Adrenal gland (tissue), 12 donors: Measurements from ENCODE around the gene IFNGR1. TPM values are rescaled to one million over a fixed set of nuclear protein-coding genes. Genes with fewer than 3 reads are reported as not detected.

Experiments
- DNase-seq, 7 donors: peaks; one replicate each; pipeline ENCODE4 v3.0.0-alpha.2; 2019 to 2020
- H3K27ac ChIP-seq, 5 donors: fragments of 200-600 bp; sonication (generic) in 4 of 5; 1 replicate in 3 of 5; 2 replicates in 2 of 5; pipeline versions ENCODE4 v1.5.1 to v1.8.0; 2016 to 2020; ENCODE audit warnings: mild to moderate bottlenecking in 1 of 5
- H3K27me3 ChIP-seq: fragments of 200-600 bp; 2 replicates; pipeline ENCODE4 v1.8.0; 2021
- H3K36me3 ChIP-seq, 2 donors: fragments of 200-600 bp; replicated peaks in 1 of 2; 1 replicate in 1 of 2; 2 replicates in 1 of 2; pipeline versions ENCODE4 v1.5.1 to v1.8.0; 2018 to 2022
- H3K4me1 ChIP-seq, 2 donors: fragments of 200-600 bp; replicated peaks in 1 of 2; 1 replicate in 1 of 2; 2 replicates in 1 of 2; pipeline versions ENCODE4 v1.5.1 to v1.8.0; 2018 to 2021
- H3K4me3 ChIP-seq, 4 donors: fragments of 200-600 bp; sonication (generic) in 3 of 4; one replicate each; pipeline ENCODE4 v1.5.1; 2016 to 2018
- H3K9me3 ChIP-seq, 3 donors: fragments of 200-600 bp; sonication (generic) in 1 of 3; replicated peaks in 1 of 3; 1 replicate in 2 of 3; 2 replicates in 1 of 3; pipeline versions ENCODE4 v1.5.1 to v1.8.0; 2016 to 2021
- CTCF ChIP-seq, 6 experiments: fragments of 450-650 bp in 4 of 6; fragments of 200-600 bp in 2 of 6; sonication (generic) in 1 of 6; IDR thresholded peaks; 1 replicate in 5 of 6; 2 replicates in 1 of 6; pipeline versions ENCODE4 v1.5.1 to v1.8.0; 2016 to 2021; ENCODE audit warnings: antibody characterized with exemption in 6 of 6, mild to moderate bottlenecking in 2 of 6, moderate library complexity in 1 of 6
- POLR2A ChIP-seq, 2 donors: fragments of 450-650 bp; IDR thresholded peaks; one replicate each; pipeline ENCODE4 v1.6.1; 2017; ENCODE audit warnings: antibody characterized with exemption in 2 of 2, mild to moderate bottlenecking in 2 of 2, moderate library complexity in 1 of 2
- WGBS, 4 donors: extraction: QIAGEN DNeasy Blood & Tissue Kit in 2 of 4; methylation state at CpG; one replicate each; pipeline versions ENCODE4 v1.1.5 to v1.1.7; 2013 to 2017; 5-methylcytosine and 5-hydroxymethylcytosine counted together
- intact Hi-C, 2 donors: fragments of 100-400 bp; cut with DNase I; formaldehyde crosslinking; loops; one replicate each; pipeline versions ENCODE4 v1.14.1 to v1.15.0; 2022 to 2023
- polyA plus RNA-seq, 3 donors: library from polyadenylated mRNA; stranded (reverse); fragments of 200-250 nt in 2 of 3; fragments of 350-450 nt in 1 of 3; fragmentation: Illumina TruSeq in 1 of 3; extraction: RNeasy Lipid Tissue Mini Kit (QIAGEN cat#74804) in 1 of 3; gene quantifications; one replicate each; pipeline ENCODE4 v1.2.3, GENCODE V29; 2013 to 2014
- total RNA-seq, 9 donors: library from RNA; depleted of rRNA in 4 of 9; stranded (reverse); fragments of >200 nt in 4 of 9; fragments of 120-200 nt in 1 of 9; fragmentation: NEBNext Ultra II Directional in 1 of 9; extraction: Animal tissue kit (Norgen Biotek cat#: 25700) in 1 of 9; gene quantifications; one replicate each; pipeline versions ENCODE4 v1.1.0 to v1.2.4, GENCODE V29; 2013 to 2023
- donor health status: healthy with polysubstance abuse.
- donor health status: Bipolar disorder and iron deficiency.
- donor health status: DM: yes; HTN: yes; CAD: no.
- donor health status: DM: no; HTN: no; CAD: no.
- donor health status: DM: no; HTN: no; CAD: no.
- donor health status: DM: yes; HTN: yes; CAD: no.

IFNGR1 gene
- total and polyA plus RNA-seq, 12 donors: 55.5 to 110 (median 69.9) TPM

GRCh38 chr6:137197684-137198645 is 21.2 kb downstream of the IFNGR1 start:
- Histone ChIP-seq H3K27ac (no peak overlapping the region), H3K4me3 (no peak overlapping the region), H3K4me1 (peaks cover 0 to 11% of the 10 kb centered on the region in 2 donors), H3K36me3 (peaks cover 0 to 43% of the 10 kb centered on the region in 2 donors), H3K9me3 (no peaks in the 10 kb centered on the region), H3K27me3 (no peaks in the 10 kb centered on the region)
- intact Hi-C loops: no loop called here
- 96 to 97% (median 97%) methylated on average over 11 of the region's 11 CpGs for WGBS, 4 donors
- TF ChIP-seq CTCF (IDR thresholded peaks at IDR 0.05): no peak
- no peak for TF ChIP-seq POLR2A (IDR thresholded peaks at IDR 0.05)
- DNase-seq: no peak

DNA sequence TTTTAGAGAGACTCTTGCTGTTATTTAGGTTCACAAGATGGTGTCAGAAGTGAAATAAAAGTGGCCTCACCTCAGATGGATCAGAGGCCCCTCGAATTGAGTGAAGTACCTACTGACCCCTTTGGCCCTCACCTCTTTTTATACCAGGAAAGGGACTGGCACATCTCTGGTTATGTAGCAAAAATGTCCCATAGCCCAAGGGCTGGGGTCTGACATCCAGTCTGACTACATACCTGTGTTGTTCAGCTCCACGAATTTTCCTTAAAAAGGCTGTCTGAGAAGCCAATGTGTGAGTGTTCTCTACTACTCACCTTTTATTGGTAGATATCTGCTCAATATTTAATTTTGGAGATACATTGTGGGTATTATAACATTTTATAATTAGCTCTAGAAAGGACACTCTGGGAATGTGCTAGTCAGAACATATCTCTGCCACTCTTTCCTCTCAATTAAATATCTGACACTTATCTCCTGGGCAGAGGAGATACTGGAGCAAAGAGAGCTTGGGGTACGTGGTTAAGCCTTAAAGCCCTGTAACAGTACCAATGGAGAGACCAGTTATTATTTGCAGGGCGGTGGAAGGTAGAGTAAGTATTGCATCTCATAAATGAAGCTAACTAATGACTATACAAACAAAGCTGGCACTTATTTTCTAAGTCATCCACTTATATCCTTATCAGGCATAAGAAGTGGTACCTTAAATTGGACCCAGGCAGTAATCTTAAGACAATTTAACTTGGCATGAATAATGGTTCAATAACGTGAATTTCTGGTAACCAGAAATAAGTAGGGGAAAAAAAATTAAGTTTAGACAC is 25.7 kb downstream of the IFNGR1 start:
- H3K27me3 ChIP-seq: no peaks in the 10 kb centered on the region
- intact Hi-C loops: no loop called here
- 73 to 80% (median 78%) methylated on average over 5 of the region's 5 CpGs for WGBS, 4 donors

GRCh38 chr6:137192821-137193220 is 26.4 kb downstream of the IFNGR1 start:
- Histone ChIP-seq H3K27ac (no peak overlapping the region), H3K4me1 (peaks cover 0 to 15% of the 10 kb centered on the region in 2 donors), H3K9me3 (peaks cover 0 to 9% (median 0%) of the 10 kb centered on the region in 3 donors), H3K4me3 (no peak overlapping the region), H3K36me3 (peaks cover 0 to 5% of the 10 kb centered on the region in 2 donors), H3K27me3 (no peaks in the 10 kb centered on the region)
- intact Hi-C loops: no loop called here
- TF ChIP-seq POLR2A (IDR thresholded peaks at IDR 0.05) (no peak), CTCF (IDR thresholded peaks at IDR 0.05) (no peak)
- WGBS, 4 donors: 82 to 87% (median 86%) methylated on average over 4 of the region's 4 CpGs
- no peak for DNase-seq

More for the DNA sequence above, 25.7 kb downstream of the IFNGR1 start:
- Histone ChIP-seq H3K4me1 (peaks cover 0 to 15% of the 10 kb centered on the region in 2 donors), H3K27ac (no peak overlapping the region), H3K4me3 (no peak overlapping the region), H3K36me3 (peaks cover 0 to 11% of the 10 kb centered on the region in 2 donors), H3K9me3 (peaks cover 0 to 4% (median 0%) of the 10 kb centered on the region in 3 donors)
- no peak for TF ChIP-seq POLR2A (IDR thresholded peaks at IDR 0.05)
- no peak for TF ChIP-seq CTCF (IDR thresholded peaks at IDR 0.05)
- no peak for DNase-seq

DNA sequence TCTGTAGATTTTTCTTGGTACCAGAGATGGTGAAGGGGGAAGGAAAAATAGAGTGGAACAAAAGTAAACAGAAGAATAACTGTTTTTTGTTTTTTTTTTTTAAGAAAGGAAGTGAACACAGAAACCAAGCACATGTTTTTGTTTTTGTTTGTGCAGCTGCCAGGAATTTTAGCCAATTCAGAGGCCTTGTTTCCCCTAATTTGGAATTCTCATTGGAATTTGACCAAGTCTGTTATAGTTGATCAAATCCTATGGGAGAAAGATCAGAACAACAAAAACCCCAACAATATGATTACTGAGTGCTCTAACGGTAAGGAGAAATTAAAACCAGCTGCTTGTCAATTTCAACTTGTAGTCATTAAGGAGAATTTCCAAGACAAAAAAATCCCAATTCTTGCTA is 27.5 kb downstream of the IFNGR1 start:
- no peak for TF ChIP-seq CTCF (IDR thresholded peaks at IDR 0.05)
- 50 to 67% (median 64%) methylated on average over 1 of the region's 1 CpG for WGBS, 4 donors
- intact Hi-C loops: no loop called here
- DNase-seq: no peak
- Histone ChIP-seq H3K9me3 (peaks cover 0 to 9% (median 0%) of the 10 kb centered on the region in 3 donors), H3K36me3 (no peaks in the 10 kb centered on the region), H3K4me3 (no peak overlapping the region), H3K27ac (no peak overlapping the region), H3K27me3 (no peaks in the 10 kb centered on the region), H3K4me1 (peaks cover 0 to 15% of the 10 kb centered on the region in 2 donors)
